ENCODE results near the gene GNB3.

Gene GNB3

GRCh38 chr12:6831450-6831995 is 9.2 kb upstream of the GNB3 start:
- no peak overlapping the region for H3K4me3 ChIP-seq (ENCODE audit: low read depth, low read length)
- TF ChIP-seq CTCF (IDR thresholded peaks at IDR 0.05; ENCODE audit: control insufficient read depth, extremely low read depth, insufficient read depth) = no peak
- no peak for DNase-seq (ENCODE audit: low read depth)

GRCh38 chr12:6832125-6832524 is 8.6 kb upstream of the GNB3 start:
- no peak overlapping the region for H3K4me3 ChIP-seq (ENCODE audit: low read depth, low read length)
- no peak for DNase-seq (ENCODE audit: low read depth)
- no peak for TF ChIP-seq CTCF (IDR thresholded peaks at IDR 0.05; ENCODE audit: control insufficient read depth, extremely low read depth, insufficient read depth)

- TF ChIP-seq CTCF (IDR thresholded peaks at IDR 0.05; ENCODE audit: control insufficient read depth, extremely low read depth, insufficient read depth) = no peak
- DNase-seq (ENCODE audit: low read depth) = no peak
Measured at GRCh38 chr12:6833189-6833890, 7.4 kb upstream of the GNB3 start.

GRCh38 chr12:6834254-6834653 is 6.5 kb upstream of the GNB3 start:
- DNase-seq (ENCODE audit: low read depth) = no peak
- TF ChIP-seq CTCF (IDR thresholded peaks at IDR 0.05; ENCODE audit: control insufficient read depth, extremely low read depth, insufficient read depth) = no peak
- no peak overlapping the region for H3K4me3 ChIP-seq (ENCODE audit: low read depth, low read length)

More at GRCh38 chr12:6833189-6833890, 7.4 kb upstream of the GNB3 start:
- H3K4me3 ChIP-seq (ENCODE audit: low read depth, low read length) = no peak overlapping the region

- no peak for TF ChIP-seq CTCF (IDR thresholded peaks at IDR 0.05; ENCODE audit: control insufficient read depth, extremely low read depth, insufficient read depth)
- no peak for DNase-seq (ENCODE audit: low read depth)
- H3K4me3 ChIP-seq (ENCODE audit: low read depth, low read length) = no peak overlapping the region
Measured at GRCh38 chr12:6834873-6835272, 5.9 kb upstream of the GNB3 start.

- no peak overlapping the region for H3K4me3 ChIP-seq (ENCODE audit: low read depth, low read length)
Measured at GRCh38 chr12:6836851-6837250, 3.9 kb upstream of the GNB3 start.

More at GRCh38 chr12:6836851-6837250, 3.9 kb upstream of the GNB3 start:
- DNase-seq (ENCODE audit: low read depth) = no peak
- no peak for TF ChIP-seq CTCF (IDR thresholded peaks at IDR 0.05; ENCODE audit: control insufficient read depth, extremely low read depth, insufficient read depth)
